GM19239 (cell line): ENCODE results near the gene KLF6.
A peak's percentile ranks its signal among the peaks of the same experiment; 100 is the strongest.

Experiments
- DNase-seq: peaks from one replicate; pipeline ENCODE4 v3.0.0; 2011; ENCODE audit warnings: low spot score; ENCODE audit not compliant: insufficient read length
- FAIRE-seq: peaks from 2 replicates; lab custom pipeline; 2011; peaks lifted over from hg19 to GRCh38; lab: Jason Lieb, UNC

KLF6 gene

GRCh38 chr10:3790272-3790671 lies 5.3 kb upstream of the KLF6 start:
- no peak for DNase-seq
- FAIRE-seq: no peak

DNA sequence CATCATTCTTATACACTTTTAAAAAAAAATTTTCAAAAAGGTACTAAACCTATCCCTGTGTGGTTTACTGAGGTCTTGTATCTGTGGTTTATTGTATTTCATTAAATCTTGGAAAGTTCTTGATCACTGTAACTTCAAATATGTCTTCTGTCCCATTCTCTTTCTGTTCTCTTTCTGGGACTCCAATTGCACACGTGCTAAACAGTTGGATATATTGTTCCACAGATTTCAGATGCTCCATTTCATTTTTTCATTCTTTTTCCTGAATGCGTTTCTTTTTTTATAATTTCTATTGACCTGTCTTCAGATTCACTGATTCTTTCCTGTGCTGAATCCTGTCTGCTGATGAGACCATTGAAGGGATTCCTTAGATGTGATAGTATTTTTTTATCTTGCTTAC lies 4.6 kb upstream of the KLF6 start:
- DNase-seq: no peak
- FAIRE-seq: no peak

GRCh38 chr10:3787816-3788215 lies 2.8 kb upstream of the KLF6 start:
- FAIRE-seq (no peak), DNase-seq (no peak)

GRCh38 chr10:3787016-3787400 lies 2.0 kb upstream of the KLF6 start:
- DNase-seq: no peak
- no peak for FAIRE-seq

GRCh38 chr10:3786295-3787015 lies 1.4 kb upstream of the KLF6 start:
- DNase-seq: no peak

GRCh38 chr10:3785851-3786271 lies 852 bp upstream of the KLF6 start:
- DNase-seq (no peak), FAIRE-seq (no peak)

More at GRCh38 chr10:3786295-3787015, 1.4 kb upstream of the KLF6 start:
- no peak for FAIRE-seq

- FAIRE-seq: peak; percentile 81
- DNase-seq: peak; percentile 81
These were observed 342 bp upstream of the KLF6 start for GRCh38 chr10:3785251-3785850.

DNA sequence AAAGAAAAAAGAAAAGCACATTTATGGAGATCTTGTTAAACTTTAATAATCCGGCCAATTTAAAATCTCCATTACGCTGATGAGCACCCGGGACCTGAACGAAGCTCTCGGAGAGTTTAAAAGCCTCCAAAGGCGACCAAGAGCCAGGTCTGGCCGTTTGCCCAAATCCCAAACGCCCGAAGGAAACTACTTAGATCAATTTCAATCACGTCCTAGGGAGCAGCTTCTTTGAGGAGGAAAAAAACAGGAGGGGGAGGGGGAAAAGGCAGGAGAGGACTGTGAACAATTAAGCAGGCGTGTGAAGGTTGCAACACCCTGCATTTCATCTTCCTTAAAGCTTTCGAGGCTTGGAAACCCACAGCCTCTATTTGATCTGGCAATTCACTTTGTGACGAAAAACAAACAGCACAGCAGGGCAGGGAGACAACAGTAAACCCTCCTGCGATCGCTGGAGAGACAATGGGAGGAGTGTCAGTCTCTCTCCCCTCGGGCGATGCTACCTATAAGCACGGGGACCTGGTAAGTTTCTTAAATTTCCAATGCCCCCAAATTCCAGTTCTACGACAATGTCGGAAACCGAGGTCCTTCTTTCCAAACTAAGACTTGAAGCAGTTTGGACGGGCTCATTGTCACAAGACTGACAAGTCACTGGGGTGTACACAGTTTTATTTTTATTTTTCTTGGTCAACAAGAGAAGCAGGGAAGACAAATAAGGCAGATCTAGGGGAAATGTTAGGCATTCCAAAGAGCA lies 1.2 kb downstream of the KLF6 start:
- DNase-seq: no peak
- no peak for FAIRE-seq

DNA sequence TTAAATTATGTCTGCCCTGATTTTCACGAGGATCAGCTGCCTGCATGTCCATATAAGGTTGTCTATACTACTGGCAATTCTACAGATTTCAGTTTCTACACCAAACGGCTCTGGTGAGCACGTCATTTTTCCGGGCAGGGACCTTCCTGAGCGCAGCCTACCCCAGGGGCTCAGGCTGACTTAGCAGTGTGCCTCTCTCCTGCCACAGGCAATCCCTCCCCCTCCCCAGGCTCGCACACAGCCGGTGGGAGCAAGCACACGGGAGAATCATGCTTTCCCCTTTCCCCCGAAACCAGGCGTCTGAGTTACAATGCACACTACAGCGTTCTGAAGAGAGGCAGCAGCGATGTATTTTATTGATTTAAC lies 1.7 kb downstream of the KLF6 start:
- DNase-seq (peak; percentile 57), FAIRE-seq (peak; percentile 79)

GRCh38 chr10:3782451-3783315 lies 2.3 kb downstream of the KLF6 start:
- FAIRE-seq (peak; percentile 89), DNase-seq (no peak)

GRCh38 chr10:3782146-3782450 lies 2.9 kb downstream of the KLF6 start:
- no peak for DNase-seq
- FAIRE-seq: no peak

DNA sequence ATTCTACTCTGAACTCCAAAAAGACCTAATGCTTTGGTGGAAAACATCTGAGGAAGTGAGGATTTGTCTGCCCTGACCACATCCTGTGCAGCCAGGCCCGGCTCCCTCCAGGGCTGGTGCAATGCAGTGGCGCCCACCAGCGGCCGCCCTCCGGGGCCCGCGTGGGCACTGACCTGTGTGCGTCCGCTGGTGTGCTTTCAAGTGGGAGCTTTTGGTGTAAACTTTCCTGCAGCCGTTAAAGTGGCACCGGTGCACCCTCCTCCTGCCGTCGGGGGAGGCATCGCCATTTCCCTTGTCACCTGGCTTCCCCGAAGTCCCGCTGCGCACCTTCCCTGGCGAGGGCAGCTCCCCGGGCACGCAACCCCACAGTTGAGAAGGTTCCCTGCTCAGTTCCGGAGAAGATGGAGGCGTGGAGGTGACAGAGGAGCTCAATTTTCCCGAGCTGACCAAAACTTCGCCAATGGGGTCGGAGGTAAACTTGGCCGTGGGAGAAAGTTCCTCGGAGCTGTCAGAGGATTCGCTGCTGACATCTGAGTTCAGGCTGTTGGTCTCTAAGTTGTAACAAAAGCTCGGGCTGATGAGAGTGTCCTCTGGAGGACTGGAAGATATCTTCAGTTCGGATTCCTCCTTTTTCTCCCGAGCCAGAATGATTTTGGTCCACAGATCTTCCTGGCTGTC lies 3.4 kb downstream of the KLF6 start:
- FAIRE-seq (no peak), DNase-seq (no peak)

- DNase-seq: no peak
- FAIRE-seq: no peak
These were observed 4.1 kb downstream of the KLF6 start for GRCh38 chr10:3780771-3781467.

GRCh38 chr10:3780021-3780770 lies 4.8 kb downstream of the KLF6 start:
- no peak for FAIRE-seq
- no peak for DNase-seq

DNA sequence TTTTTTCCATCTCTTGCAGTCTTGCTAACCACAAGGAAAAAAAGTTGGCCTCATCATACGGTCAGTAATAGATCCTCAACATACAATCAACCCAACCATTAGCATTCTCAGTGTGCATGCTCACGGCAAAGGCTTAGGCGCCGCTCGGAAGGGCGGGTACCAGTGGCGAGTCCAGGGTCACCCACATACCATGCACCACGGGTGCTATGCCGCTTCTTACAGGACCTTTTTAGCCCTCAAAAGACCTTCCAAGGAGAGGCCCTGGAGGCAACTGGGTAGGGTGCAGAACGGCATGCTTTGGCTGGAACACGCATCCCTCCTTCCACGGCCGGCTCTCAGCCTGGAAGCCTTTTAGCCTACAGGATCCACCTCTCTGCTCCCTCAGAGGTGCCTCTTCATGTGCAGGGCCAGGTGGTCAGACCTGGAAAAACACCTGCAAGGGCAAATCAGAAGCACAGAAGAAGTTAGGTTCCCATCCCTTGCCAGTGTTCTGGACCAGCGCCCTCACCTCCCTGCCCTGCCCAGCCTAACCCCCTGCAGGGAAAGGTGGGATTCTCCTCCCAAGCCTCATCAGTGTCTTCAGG lies 5.8 kb downstream of the KLF6 start:
- DNase-seq (no peak), FAIRE-seq (no peak)

DNA sequence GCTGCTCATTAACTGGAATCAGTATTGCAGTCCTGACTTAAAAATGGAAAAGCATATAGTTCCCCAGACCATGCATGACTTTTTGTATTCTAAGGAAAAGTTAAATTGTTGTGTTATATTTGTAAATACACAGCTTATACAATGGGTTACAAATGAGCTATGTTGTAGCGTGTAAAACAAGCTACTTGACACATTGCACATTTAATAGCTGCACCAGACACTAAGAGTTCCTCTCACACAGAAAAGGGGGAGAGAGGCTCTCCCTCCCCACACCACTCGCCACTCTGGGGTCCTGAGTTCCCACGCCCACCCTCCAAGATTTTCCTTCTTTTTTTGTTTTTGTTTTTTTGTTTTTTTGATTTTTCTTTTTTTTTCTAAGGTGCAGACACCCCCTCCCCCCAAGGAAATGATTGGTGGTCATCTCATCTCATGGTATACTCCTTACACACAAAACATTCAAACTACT lies 6.3 kb downstream of the KLF6 start:
- no peak for FAIRE-seq
- no peak for DNase-seq

DNA sequence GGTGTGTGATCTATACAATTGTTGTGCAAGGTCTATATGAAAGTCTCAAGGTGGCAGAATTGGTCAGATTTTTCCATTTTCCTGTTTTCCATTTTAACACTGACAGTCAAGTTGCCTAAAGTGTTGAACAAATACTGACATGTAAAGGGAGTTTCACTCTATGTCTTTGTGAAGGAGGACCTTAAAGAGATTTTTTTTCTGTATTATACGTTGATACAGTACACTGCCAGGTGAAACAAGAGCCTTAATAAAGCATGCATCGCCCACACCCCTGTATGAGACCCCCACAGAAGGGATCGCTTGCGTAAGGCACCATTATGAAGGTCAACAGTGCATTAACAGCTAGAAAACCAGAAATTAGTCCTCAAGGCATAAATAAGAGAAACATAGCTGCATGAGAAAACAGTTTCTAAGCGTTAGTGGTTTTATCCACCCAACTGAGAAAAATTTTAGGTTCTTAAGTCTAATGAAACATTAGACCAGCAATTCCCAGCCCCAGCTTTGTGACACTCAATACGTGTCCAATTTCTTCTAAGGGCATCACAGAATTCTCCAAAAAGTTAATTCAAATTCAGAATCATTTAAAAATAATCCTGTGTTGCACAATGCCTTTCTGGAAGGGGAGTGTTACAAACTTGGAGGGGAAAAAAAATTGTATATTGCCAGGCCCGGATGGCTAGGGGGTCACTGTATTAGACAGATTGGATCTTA lies 6.9 kb downstream of the KLF6 start:
- no peak for FAIRE-seq
- no peak for DNase-seq
